ENCODE measurements around the gene MELTF.

Gene MELTF

DNA sequence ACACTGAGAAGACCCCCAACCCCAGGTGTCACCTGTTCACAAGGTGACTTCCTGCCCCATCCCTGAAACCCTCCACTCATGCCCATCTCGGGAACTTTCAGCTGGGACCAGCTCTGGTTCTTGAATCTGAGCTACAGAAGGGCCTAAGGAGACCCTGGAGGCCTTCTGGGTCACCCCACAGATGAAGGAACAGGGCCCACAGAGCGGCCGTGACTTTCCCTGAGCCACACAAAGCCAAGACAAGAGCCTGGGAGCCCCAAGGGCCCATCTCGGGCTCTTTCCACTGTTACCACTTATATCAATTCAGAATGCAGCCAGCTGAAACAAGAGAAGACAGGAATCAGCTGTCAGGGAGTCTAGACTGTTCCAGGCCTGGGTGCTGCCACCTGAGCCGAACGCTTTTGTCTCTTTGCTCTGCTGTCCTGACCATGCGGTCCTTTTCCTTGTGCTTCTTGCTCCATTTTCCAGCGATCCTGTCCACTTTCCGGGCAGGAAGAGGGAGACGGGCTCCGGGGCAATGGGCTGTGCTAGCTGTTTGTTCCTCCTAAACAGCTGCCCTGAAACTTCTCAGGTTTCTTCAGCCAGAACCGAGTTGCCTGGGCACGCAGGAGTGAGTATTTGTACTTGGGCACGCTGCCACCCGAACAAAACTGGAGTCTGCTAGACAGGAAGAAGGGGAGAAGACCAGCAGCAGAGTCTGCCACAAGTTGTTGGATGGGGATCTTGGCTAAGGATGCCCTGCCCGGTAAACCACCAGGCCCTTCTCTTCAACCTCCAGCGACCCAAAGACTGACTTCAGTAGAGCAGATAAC lies 33.0 kb downstream of the MELTF start:
- H3K4me3 ChIP-seq = no peak overlapping the region
- TF ChIP-seq, protein P1, sequence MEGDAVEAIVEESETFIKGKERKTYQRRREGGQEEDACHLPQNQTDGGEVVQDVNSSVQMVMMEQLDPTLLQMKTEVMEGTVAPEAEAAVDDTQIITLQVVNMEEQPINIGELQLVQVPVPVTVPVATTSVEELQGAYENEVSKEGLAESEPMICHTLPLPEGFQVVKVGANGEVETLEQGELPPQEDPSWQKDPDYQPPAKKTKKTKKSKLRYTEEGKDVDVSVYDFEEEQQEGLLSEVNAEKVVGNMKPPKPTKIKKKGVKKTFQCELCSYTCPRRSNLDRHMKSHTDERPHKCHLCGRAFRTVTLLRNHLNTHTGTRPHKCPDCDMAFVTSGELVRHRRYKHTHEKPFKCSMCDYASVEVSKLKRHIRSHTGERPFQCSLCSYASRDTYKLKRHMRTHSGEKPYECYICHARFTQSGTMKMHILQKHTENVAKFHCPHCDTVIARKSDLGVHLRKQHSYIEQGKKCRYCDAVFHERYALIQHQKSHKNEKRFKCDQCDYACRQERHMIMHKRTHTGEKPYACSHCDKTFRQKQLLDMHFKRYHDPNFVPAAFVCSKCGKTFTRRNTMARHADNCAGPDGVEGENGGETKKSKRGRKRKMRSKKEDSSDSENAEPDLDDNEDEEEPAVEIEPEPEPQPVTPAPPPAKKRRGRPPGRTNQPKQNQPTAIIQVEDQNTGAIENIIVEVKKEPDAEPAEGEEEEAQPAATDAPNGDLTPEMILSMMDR (IDR thresholded peaks at IDR 0.05) = no peak
- no peak for DNase-seq (ENCODE audit: low spot score)
- no peak overlapping the region for H3K27ac ChIP-seq

DNA sequence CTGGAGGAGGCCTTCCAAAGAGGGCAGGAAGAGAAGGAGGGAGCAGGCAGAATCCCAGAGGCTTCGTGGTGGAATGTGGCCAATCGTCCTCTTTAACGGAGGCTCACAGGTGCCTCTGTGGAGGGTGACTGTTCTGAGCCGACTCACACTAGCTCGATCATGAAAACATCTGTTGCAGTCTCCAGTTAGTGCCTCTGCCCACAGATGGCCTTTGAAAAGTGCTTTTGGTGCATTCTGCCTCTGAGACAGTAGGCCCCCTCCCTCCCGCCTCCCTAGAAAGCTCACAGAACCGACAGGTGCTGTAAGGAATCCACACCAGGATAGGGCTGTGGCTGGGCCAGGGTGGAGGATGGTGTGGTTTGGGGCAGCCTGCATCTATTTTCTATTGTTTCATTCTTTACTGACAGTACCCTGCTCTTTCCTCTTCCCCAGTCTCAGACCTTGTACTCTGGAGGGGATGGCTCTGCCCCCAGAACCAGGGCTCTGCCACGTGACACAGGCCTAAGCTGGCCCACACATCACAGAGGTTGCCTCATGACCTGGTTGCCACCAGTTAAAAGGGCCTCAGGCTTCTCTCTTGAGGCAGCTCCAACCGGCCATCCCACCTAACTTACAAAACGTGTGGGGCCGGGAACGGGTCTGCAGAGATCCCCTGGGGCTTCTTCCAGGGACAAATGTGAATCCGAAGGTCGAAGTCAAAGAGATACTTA lies 33.8 kb downstream of the MELTF start:
- TF ChIP-seq, protein P1 (IDR thresholded peaks at IDR 0.05) = no peak
- Histone ChIP-seq H3K4me3 (no peak overlapping the region), H3K27ac (no peak overlapping the region)
- no peak for DNase-seq (ENCODE audit: low spot score)

DNA sequence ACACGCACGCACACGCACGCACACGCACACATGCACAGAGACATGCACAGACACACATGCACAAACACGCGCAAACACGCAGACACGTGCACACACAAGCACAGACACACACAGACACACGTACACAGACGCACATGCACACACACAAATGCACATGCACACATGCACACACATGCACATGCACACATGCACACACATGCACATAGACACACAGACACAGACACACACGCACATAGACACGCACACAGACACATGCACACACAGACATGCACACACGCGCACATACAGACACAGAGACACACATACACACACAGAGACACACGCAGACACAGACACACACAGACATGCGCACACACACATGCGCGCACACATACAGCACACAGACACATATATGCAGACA lies 34.6 kb downstream of the MELTF start:
- Histone ChIP-seq H3K4me3 (no peak overlapping the region), H3K27ac (no peak overlapping the region)
- no peak for DNase-seq (ENCODE audit: low spot score)
- TF ChIP-seq, protein P1 (IDR thresholded peaks at IDR 0.05) = no peak

DNA sequence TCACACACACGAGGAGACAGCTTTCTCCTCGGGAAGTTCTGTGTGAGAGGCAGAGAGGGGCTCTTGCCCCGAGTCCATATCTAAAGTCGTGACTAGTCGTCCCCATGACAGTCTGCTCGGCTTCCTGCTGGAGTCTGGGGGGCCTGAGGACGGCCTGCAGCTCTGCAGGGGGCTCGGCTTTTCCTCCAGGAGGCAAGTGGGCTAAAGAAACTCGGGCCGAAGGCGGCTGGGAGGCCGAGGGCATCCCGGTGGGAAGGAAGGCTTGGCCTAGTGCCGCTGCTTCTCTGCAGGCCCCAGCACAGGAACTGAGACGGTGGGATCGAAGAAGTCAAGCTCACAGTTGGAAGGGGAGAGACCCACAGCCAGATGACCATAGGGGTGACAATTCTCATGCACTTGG lies 35.6 kb downstream of the MELTF start:
- no peak for DNase-seq (ENCODE audit: low spot score)
- TF ChIP-seq, protein P1 (IDR thresholded peaks at IDR 0.05) = no peak
- H3K4me3 ChIP-seq = no peak overlapping the region
- no peak overlapping the region for H3K27ac ChIP-seq

DNA sequence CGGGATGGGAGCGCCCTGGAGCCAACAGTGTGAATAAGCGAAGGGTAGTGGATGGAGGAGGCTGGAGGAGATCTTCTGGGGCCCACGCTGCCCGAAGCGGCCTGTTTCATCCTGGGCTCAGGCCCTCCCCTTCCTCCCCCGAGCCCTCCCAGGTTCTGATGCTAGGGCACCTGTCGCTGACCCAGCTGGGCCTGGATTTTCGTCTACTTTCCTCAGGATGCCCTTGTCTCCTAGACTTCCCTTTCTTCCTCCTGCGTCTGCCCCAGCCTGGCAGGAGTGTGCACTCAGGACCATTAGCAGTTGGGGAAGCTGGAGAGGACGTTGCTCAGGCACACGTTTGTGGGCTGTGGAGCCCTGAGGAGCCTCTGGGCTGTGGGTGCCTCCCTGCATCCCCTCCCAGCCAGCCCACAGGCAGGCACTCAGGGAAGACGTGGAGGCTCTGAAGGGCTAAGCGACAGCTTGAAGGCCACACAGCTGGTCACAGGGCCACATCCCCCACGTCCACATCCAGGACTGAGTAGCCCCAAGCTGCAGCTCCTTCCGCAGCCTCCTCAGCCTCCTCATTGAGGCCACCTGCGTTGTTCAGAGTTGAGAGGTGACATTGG lies 37.1 kb downstream of the MELTF start:
- TF ChIP-seq, protein P1 (IDR thresholded peaks at IDR 0.05) = no peak
- Histone ChIP-seq H3K4me3 (no peak overlapping the region), H3K27ac (no peak overlapping the region)
- no peak for DNase-seq (ENCODE audit: low spot score)

DNA sequence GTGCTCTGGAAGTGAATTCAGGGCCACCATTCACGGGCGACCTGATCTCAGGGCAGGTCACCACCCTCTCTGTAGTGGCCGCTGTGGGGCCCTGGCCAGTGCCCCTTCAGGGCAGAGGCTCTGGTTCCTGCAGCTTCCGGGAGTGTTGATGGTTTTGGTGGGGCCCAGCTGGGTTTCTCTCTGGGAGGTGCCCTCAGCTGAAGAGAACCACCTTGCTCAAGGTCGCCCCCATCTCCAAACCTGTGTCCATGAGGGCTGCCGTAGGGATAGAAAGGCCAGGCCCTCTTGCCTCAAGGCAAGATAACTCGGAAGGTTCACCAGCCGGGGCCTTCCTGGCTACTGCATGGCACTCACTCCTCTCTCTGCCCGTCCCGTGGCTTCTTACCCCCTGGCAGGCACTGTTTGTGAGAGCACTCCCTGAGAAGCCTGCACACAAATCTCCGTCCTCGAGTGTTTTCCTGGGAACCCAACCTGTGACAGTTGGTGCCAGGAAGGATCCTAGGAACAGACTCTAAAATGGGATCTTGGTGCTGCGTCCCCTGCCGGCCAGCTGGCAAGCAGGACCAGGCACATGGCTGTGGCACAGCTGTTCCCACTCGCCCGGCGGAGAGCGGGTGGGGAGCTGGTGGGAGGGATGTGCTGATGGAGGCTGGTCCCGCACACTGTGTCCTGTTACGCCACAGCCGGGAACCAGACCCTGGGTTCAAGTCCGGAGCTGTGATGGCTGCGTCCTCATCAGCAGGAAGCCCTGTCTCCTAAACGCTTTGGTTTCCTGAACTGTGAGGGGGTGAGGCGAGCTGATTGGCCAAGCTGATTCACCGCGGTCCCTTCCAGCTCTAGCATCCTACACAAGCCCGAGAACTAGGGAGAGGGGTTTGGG lies 37.8 kb downstream of the MELTF start:
- DNase-seq (ENCODE audit: low spot score) = no peak
- Histone ChIP-seq H3K4me3 (no peak overlapping the region), H3K27ac (no peak overlapping the region)
- TF ChIP-seq, protein P1 (IDR thresholded peaks at IDR 0.05) = no peak

All from coronary artery (tissue), 2 donors.